Mucosa of descending colon (tissue), 3 donors: ENCODE data around the gene IL36RN. TPM values are rescaled to one million over a fixed set of nuclear protein-coding genes. Genes with fewer than 3 reads are reported as not detected.

Source experiments
- ATAC-seq: fragments of 200-7000 bp; cut with Tn5 transposase; one replicate; pipeline ENCODE4 v1.9.1; 2020; ENCODE audit warnings: mild to moderate bottlenecking, moderate library complexity
- DNase-seq, 3 donors: peaks; one replicate each; pipeline ENCODE4 v3.0.0-alpha.2; 2020
- H3K36me3 ChIP-seq: fragments of 200-600 bp; one replicate; pipeline ENCODE4 v1.8.0; 2021; ENCODE audit warnings: low read depth, mild to moderate bottlenecking
- H3K4me1 ChIP-seq: fragments of 200-600 bp; one replicate; pipeline ENCODE4 v1.8.0; 2021; ENCODE audit warnings: low read depth, mild to moderate bottlenecking
- H3K4me3 ChIP-seq: fragments of 200-600 bp; one replicate; pipeline ENCODE4 v1.8.0; 2021; ENCODE audit warnings: mild to moderate bottlenecking
- H3K9me3 ChIP-seq: fragments of 200-600 bp; one replicate; pipeline ENCODE4 v1.8.0; 2021; ENCODE audit warnings: mild to moderate bottlenecking
- intact Hi-C, 2 donors: fragments of 100-400 bp; cut with DNase I in 1 of 2; cut with micrococcal nuclease in 1 of 2; formaldehyde crosslinking; loops; one replicate each; pipeline versions ENCODE4 v1.11.0 to v1.11.1; 2022; cut with DNase I, micrococcal nuclease
- total RNA-seq, 3 donors: library from RNA; stranded (reverse); fragmentation: NEBNext Ultra II Directional in 2 of 3; extraction: Animal tissue kit (Norgen Biotek cat#: 25700) in 2 of 3; gene quantifications; one replicate each; pipeline versions ENCODE4 v1.2.1 to v1.2.4, GENCODE V29; 2021 to 2023
- TF ChIP-seq, protein P1 (sequence below): fragments of 200-600 bp; IDR thresholded peaks from one replicate; pipeline ENCODE4 v1.8.0; 2022; ENCODE audit warnings: antibody characterized with exemption, mild to moderate bottlenecking
- donor health status: DM: no; HTN: no; CAD: no; lungs with moderate emphysema.
- donor health status: DM: no; HTN: no; CAD: no.
- donor health status: DM: no; HTN: yes; CAD: no.

IL36RN gene
- total RNA-seq, 3 donors from 2014 or later, result not detected

- intact Hi-C loops, result no loop called here
Observed at GRCh38 chr2:113068706-113069485, 9.9 kb downstream of the IL36RN start.

DNA sequence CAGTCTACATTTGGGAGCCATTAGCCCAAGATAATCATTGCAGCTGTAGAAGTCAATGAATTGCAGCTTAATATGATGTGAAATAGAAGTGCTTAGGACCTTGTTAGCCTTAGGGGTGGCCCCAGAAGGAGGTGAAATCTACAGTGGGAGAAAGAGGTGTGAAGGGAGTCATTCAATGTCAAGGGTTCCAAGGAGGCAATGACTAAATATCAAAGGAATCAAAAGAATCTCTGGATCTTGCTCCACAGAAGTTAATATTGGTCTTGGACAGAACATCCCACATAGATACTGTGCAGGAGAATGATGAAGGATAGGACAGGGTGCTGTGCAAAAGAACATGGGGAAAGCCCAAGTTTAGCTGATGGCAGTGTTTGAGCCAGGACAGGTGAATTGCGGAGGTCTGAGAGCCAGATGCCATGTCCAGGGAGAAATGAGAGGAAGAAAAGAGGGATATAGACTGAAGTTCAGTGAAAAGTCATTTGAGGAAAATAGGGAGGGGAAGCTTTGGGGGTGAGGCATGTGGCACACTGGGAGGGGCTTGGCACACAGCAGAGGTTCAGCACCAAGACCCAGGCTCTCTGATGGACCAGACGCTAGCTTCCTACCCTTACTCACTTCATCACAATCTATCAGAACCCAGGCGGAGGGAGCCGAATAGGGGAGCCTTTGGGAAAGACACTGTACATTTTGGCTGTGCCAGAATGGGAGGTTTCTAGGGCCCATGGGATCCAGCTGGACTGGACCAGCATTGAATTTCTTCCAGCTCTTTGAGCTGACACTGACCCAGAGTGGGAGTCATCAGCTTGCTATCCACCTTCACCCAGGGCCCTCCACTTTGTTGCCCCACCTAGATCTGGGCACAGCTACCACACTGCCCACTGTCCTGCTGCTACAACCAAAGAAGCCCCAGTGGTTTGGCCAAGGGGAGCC, 10.9 kb downstream of the IL36RN start:
- intact Hi-C loops, result no loop called here
- TF ChIP-seq, protein P1, sequence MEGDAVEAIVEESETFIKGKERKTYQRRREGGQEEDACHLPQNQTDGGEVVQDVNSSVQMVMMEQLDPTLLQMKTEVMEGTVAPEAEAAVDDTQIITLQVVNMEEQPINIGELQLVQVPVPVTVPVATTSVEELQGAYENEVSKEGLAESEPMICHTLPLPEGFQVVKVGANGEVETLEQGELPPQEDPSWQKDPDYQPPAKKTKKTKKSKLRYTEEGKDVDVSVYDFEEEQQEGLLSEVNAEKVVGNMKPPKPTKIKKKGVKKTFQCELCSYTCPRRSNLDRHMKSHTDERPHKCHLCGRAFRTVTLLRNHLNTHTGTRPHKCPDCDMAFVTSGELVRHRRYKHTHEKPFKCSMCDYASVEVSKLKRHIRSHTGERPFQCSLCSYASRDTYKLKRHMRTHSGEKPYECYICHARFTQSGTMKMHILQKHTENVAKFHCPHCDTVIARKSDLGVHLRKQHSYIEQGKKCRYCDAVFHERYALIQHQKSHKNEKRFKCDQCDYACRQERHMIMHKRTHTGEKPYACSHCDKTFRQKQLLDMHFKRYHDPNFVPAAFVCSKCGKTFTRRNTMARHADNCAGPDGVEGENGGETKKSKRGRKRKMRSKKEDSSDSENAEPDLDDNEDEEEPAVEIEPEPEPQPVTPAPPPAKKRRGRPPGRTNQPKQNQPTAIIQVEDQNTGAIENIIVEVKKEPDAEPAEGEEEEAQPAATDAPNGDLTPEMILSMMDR, result no peak
- Histone ChIP-seq H3K4me3 (no peak overlapping the region), H3K4me1 (no peaks in the 10 kb centered on the region), H3K9me3 (no peaks in the 10 kb centered on the region), H3K36me3 (no peaks in the 10 kb centered on the region)
- ATAC-seq, result no peak
- DNase-seq, result no peak

More at GRCh38 chr2:113068706-113069485, 9.9 kb downstream of the IL36RN start:
- Histone ChIP-seq H3K36me3 (no peaks in the 10 kb centered on the region), H3K4me3 (no peak overlapping the region), H3K9me3 (no peaks in the 10 kb centered on the region), H3K4me1 (no peaks in the 10 kb centered on the region)
- TF ChIP-seq, protein P1, result no peak
- ATAC-seq (peak; percentile 50), DNase-seq (no peak)

GRCh38 chr2:113070606-113070975, 11.6 kb downstream of the IL36RN start:
- DNase-seq (no peak), ATAC-seq (no peak)
- H3K4me3 ChIP-seq, result no peak overlapping the region
- no peaks in the 10 kb centered on the region for H3K9me3 ChIP-seq
- no peaks in the 10 kb centered on the region for H3K36me3 ChIP-seq
- intact Hi-C loops, result no loop called here
- no peaks in the 10 kb centered on the region for H3K4me1 ChIP-seq
- TF ChIP-seq, protein P1, result no peak

DNA sequence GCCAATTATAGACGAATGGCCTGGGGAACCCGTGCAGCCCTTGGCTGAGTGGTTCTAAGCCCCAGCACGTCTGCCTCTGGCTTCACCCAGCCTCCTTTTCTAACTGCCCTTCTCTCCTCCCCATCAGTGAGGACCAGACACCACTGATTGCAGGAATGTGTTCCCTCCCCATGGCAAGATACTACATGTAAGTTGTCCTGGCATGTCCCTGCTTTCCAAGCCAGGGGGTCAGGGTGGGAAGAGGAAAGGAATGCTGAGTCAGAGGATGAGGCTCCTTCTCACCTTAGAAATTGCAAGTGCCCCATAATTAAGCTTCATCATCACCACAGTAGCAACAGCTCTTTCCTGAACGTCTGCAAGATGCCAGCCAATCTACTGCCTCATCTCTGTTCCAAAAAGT, 13.6 kb downstream of the IL36RN start:
- no peak overlapping the region for H3K4me3 ChIP-seq
- DNase-seq (no peak), ATAC-seq (no peak)
- H3K36me3 ChIP-seq, result no peaks in the 10 kb centered on the region
- intact Hi-C loops, result no loop called here
- TF ChIP-seq, protein P1, result no peak
- no peaks in the 10 kb centered on the region for H3K9me3 ChIP-seq
- no peaks in the 10 kb centered on the region for H3K4me1 ChIP-seq

DNA sequence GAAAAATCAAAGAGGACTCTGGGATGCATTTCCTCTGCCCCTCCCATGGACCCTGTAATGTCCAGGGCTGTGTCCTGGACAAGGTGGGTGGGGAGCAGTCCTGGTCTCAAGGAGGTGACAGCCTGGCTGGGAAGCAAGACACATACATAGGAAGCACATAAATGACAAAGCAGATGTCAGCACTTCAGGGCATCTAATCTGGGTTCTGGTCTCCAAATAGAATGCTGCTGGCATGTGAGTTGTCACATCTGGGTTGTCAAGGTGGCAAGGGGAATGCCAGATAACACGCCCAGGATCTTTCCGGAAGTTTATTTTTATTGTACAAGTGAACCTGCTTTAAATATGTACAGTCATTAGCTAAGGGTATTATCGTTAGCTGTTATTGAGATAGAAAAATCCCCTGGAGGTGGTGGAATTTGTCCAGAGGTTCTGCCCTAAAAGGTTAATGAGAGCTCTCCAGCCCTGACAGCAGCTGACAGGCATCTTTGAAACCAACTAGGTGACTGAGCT, 14.4 kb downstream of the IL36RN start:
- no peaks in the 10 kb centered on the region for H3K36me3 ChIP-seq
- no peaks in the 10 kb centered on the region for H3K9me3 ChIP-seq
- ATAC-seq, result no peak
- no peaks in the 10 kb centered on the region for H3K4me1 ChIP-seq
- TF ChIP-seq, protein P1, result no peak
- no peak for DNase-seq
- intact Hi-C loops, result no loop called here
- no peak overlapping the region for H3K4me3 ChIP-seq
